Upper lobe of left lung (tissue), 4 donors: ENCODE measurements around the gene ST3GAL5.

Experiments used
- CTCF ChIP-seq, 6 experiments: fragments of 450-650 bp in 4 of 6; fragments of 200-600 bp in 2 of 6; sonication (generic) in 2 of 6; IDR thresholded peaks; one replicate each; pipeline ENCODE4 v1.5.1; 2016 to 2019; ENCODE audit warnings: antibody characterized with exemption in 6 of 6
- EP300 ChIP-seq, 4 donors: sonication (generic); formaldehyde crosslinking; IDR thresholded peaks; one replicate each; pipeline ENCODE4 v1.5.1; 2017; ENCODE audit warnings: antibody characterized with exemption in 4 of 4, control low read depth in 2 of 4

- no peak for TF ChIP-seq CTCF (IDR thresholded peaks at IDR 0.05)
- TF ChIP-seq EP300 (IDR thresholded peaks at IDR 0.05): no peak
Measured at GRCh38 chr2:85926931-85927661, 38.3 kb upstream of the ST3GAL5 start.
